Lung (tissue), 12 donors: Measurements from ENCODE around the gene EPS8. TPM values are rescaled to one million over a fixed set of nuclear protein-coding genes. Genes with fewer than 3 reads are reported as not detected.

Source experiments
- ATAC-seq: fragments of 200-7000 bp; cut with Tn5 transposase; one replicate; pipeline ENCODE4 v1.9.1; 2020; ENCODE audit warnings: moderate number of reproducible peaks; ENCODE audit not compliant: insufficient read depth, low FRiP score
- DNase-seq, 3 donors: peaks; one replicate each; pipeline ENCODE4 v3.0.0-alpha.2; 2013 to 2017
- H3K27ac ChIP-seq, 2 donors: one replicate each; pipeline ENCODE4 v1.5.1; 2013; ENCODE audit warnings: mild to moderate bottlenecking in 2 of 2, moderate library complexity in 2 of 2, control low read depth in 1 of 2, inconsistent platforms in 1 of 2, low read depth in 1 of 2, low read length in 1 of 2
- H3K27me3 ChIP-seq, 3 donors: one replicate each; pipeline ENCODE4 v1.5.1; 2013; ENCODE audit warnings: low read length in 2 of 3; ENCODE audit not compliant: control insufficient read depth in 3 of 3, insufficient read depth in 3 of 3
- H3K36me3 ChIP-seq, 4 donors: one replicate each; pipeline ENCODE4 v1.5.1; 2013; ENCODE audit warnings: low read length in 4 of 4, mild to moderate bottlenecking in 1 of 4, moderate library complexity in 1 of 4; ENCODE audit not compliant: control insufficient read depth in 4 of 4, insufficient read depth in 4 of 4
- H3K4me1 ChIP-seq, 5 donors: one replicate each; pipeline ENCODE4 v1.5.1; 2013; ENCODE audit warnings: low read length in 5 of 5, mild to moderate bottlenecking in 2 of 5, moderate library complexity in 1 of 5; ENCODE audit not compliant: control insufficient read depth in 5 of 5, insufficient read depth in 5 of 5
- H3K4me3 ChIP-seq: one replicate; pipeline ENCODE4 v1.5.1; 2013; ENCODE audit warnings: mild to moderate bottlenecking, control low read depth, moderate library complexity
- H3K9ac ChIP-seq, 2 donors: one replicate each; pipeline ENCODE4 v1.5.1; 2013; ENCODE audit warnings: low read length in 2 of 2, control low read depth in 1 of 2; ENCODE audit not compliant: insufficient read depth in 1 of 2
- H3K9me3 ChIP-seq, 4 donors: one replicate each; pipeline ENCODE4 v1.5.1; 2013; ENCODE audit warnings: low read length in 3 of 4, mild to moderate bottlenecking in 1 of 4, moderate library complexity in 1 of 4; ENCODE audit not compliant: control insufficient read depth in 4 of 4, insufficient read depth in 3 of 4
- WGBS, 2 donors: extraction: QIAGEN DNeasy Blood & Tissue Kit; methylation state at CpG; one replicate each; pipeline ENCODE4 v1.1.7; 2013; 5-methylcytosine and 5-hydroxymethylcytosine counted together
- polyA plus RNA-seq, 2 donors: library from polyadenylated mRNA; stranded (reverse); fragments of 200-250 nt; gene quantifications; one replicate each; pipeline ENCODE4 v1.2.1, GENCODE V29; 2013
- total RNA-seq, 2 donors: library from RNA; depleted of rRNA in 1 of 2; stranded (reverse); fragments of >200 nt in 1 of 2; gene quantifications; one replicate each; pipeline ENCODE4 v1.2.1, GENCODE V29; 2014 to 2021
- TF ChIP-seq, protein P1 (sequence below): IDR thresholded peaks from 2 replicates; pipeline ENCODE4 v1.5.1; 2012; ENCODE audit warnings: mild to moderate bottlenecking; ENCODE audit errors: control extremely low read depth, extremely low read depth
- donor health status: control.
- donor health status: control.
- donor health status: Bipolar disorder and iron deficiency.
- donor health status: healthy.
- donor health status: DM: yes; HTN: yes; CAD: no.

The EPS8 gene
- total and polyA plus RNA-seq, 4 donors = 30.1 to 153 (median 48.9) TPM

DNA sequence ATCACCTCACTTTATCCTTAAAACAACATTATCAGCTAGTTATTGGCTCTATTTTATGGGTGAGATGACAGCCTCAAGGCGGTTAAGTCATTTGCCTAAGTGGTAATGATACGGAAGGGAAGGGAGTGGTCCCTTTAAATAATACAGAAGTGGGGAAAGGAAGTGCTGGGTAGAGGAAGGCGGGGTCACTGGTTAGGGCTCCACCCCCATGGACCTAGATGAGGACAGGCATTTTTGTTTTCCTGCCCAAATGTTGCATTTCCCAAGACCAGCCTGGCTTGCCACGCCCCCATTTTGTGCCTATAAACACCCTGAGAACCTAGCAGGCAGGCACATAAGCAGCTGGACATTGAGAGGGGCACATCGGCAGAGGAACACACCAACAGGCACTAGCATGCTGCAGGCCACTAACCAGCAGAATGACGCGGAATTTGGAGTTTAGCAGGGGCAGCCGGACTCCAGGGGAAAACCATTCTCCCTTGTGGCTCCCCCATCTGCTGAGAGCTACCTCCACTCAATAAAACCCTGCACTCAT is 100.9 kb downstream of the EPS8 start:
- Histone ChIP-seq H3K36me3 (no peaks in the 10 kb centered on the region), H3K4me1 (peaks cover 6 to 27% (median 7%) of the 10 kb centered on the region in 5 donors), H3K27ac (peak overlapping the region; percentile 62 to 78), H3K27me3 (no peaks in the 10 kb centered on the region), H3K4me3 (no peak overlapping the region), H3K9ac (no peak overlapping the region), H3K9me3 (peaks cover 0 to 2% (median 0%) of the 10 kb centered on the region in 4 donors)
- DNase-seq = peak in 1 of 3 donors; percentile 15
- TF ChIP-seq, protein P1, sequence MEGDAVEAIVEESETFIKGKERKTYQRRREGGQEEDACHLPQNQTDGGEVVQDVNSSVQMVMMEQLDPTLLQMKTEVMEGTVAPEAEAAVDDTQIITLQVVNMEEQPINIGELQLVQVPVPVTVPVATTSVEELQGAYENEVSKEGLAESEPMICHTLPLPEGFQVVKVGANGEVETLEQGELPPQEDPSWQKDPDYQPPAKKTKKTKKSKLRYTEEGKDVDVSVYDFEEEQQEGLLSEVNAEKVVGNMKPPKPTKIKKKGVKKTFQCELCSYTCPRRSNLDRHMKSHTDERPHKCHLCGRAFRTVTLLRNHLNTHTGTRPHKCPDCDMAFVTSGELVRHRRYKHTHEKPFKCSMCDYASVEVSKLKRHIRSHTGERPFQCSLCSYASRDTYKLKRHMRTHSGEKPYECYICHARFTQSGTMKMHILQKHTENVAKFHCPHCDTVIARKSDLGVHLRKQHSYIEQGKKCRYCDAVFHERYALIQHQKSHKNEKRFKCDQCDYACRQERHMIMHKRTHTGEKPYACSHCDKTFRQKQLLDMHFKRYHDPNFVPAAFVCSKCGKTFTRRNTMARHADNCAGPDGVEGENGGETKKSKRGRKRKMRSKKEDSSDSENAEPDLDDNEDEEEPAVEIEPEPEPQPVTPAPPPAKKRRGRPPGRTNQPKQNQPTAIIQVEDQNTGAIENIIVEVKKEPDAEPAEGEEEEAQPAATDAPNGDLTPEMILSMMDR = no peak
- ATAC-seq = no peak
- 81 to 85% methylated on average over 8 of the region's 8 CpGs for WGBS, 2 donors

DNA sequence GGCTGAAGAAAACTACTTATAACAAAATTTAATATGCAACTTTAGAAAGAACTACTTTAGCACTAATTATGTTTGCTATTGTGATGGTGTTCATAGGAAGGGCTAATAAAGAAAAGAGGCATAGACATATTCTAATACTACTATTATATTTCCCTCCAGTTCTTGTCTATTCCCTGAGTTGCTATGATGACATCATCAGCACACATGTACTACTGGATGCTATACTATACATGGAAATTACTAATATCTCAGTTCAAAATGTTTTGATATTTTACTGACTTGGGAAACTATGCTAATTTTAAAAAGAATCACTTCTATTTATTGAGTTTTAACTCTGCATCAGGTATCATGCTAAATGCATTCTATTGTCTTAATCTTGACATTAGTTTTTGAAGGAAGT is 101.6 kb downstream of the EPS8 start:
- Histone ChIP-seq H3K27me3 (no peaks in the 10 kb centered on the region), H3K9ac (no peak overlapping the region), H3K9me3 (peaks cover 0 to 2% (median 0%) of the 10 kb centered on the region in 4 donors), H3K36me3 (no peaks in the 10 kb centered on the region), H3K27ac (no peak overlapping the region), H3K4me3 (no peak overlapping the region), H3K4me1 (peaks cover 2 to 27% (median 7%) of the 10 kb centered on the region in 5 donors)
- DNase-seq = no peak
- TF ChIP-seq, protein P1 = no peak
- no peak for ATAC-seq

DNA sequence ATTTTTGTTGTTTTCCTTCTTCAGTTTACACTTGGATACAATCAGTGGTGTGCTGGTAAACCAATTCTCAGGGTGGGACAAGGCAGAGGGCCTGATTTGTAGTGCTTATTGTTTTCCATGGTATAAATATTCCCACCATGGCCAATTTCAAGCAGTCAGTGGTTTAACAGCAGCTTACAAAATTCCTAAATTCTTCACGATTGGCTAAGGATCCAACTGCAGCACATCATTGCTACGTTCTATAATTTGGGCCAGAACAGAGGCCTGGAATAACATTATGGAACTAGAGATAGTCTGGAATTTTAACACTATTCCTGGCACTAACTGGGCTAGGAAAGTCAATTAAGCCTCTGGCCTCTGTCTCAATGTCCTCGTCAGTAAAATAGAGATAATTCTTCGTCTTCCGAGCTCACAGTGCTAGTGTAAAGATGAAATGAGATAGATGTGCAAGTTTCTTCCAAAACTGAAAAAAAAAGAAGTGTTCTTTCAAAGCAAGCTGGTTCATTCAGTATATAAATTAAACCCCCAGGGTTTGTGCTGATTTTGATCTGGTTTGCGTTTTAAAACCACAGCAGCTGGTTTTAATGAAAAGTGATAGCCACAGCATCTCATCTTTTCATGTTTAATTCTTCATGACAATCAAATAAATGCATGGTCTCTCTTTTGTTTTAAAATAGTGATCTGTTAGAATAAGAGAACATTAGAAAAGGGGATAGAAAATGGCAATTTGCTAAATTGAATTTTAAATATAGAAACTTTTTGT is 104.1 kb downstream of the EPS8 start:
- Histone ChIP-seq H3K9me3 (peaks cover 0 to 2% (median 0%) of the 10 kb centered on the region in 4 donors), H3K9ac (no peak overlapping the region), H3K4me3 (no peak overlapping the region), H3K27me3 (no peaks in the 10 kb centered on the region), H3K27ac (no peak overlapping the region), H3K36me3 (no peaks in the 10 kb centered on the region), H3K4me1 (peaks cover 0 to 8% (median 2%) of the 10 kb centered on the region in 5 donors)
- TF ChIP-seq, protein P1 = no peak
- WGBS, 2 donors = 91 to 97% methylated on average over 6 of the region's 6 CpGs
- no peak for DNase-seq
- no peak for ATAC-seq
